22Rv1 (cell line): ENCODE results near the gene ENDOD1.
"Not testable (repeated sequence)": the region's sequence is repeated elsewhere in the genome, so short reads cannot be mapped to it uniquely, and the experiment has no call there.

Experiments
- H3K27ac ChIP-seq: fragments of 450-650 bp; 2 replicates; pipeline ENCODE4 v1.5.1; 2017
- ZFX ChIP-seq: fragments of 450-650 bp; IDR thresholded peaks from 2 replicates; pipeline ENCODE4 v1.6.1; 2017; ENCODE audit warnings: antibody characterized with exemption, borderline replicate concordance
- TF ChIP-seq, protein P1 (sequence below): fragments of 450-650 bp; IDR thresholded peaks from 2 replicates; pipeline ENCODE4 v1.5.1; 2017; ENCODE audit warnings: mild to moderate bottlenecking

ENDOD1 gene

DNA sequence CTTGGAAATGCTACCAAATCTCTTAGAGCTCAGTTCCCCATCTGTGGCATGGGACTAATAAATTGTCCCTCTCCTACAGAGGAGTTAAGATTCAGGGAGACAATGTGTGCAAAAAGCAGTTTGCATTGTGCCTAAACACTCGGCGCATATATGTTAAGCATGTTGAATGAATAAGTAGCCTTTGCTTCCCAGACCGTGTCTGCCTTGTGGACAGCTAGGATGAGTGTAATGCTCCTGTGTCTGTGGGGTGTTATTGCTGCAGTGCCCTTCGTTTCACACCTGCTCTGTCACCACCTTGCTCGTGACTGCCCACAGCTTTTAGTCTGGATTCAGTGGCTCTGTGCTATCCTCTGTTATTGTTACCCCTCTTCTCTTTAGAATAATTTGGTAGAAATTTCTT, 14.1 kb downstream of the ENDOD1 start:
- no peak overlapping the region for H3K27ac ChIP-seq

DNA sequence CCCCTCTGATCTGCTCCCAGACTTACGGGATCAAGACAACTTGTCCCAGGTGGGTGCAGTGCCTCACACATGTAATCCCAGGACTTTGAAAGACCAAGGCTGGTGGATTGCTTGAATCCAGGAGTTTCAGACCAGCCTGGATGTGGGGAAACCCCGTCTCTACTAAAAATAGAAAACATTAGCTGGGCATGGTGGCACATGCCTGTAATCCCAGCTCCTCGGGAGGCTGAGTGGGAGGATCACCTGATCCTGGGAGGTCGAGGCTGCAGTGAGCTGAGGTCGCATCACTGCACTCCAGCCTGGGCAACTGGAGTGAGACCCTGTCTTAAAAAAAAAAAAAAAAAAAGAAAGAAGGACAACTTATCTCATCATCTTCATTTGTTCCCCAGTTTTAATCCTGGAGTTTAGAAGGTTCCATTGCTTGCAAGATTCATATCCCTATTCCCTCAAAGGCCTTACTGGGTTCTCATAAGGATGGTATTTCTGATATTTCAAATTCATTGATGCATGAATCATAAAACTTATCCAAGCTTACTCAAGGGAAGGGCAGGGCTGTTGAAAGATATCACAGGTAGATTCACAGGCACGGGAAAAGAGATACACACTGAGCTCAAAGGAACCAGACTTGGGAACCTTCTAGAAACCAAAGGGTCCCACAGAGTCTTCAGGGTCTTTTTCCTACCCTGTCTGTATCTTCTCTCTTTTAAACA, 14.6 kb downstream of the ENDOD1 start:
- TF ChIP-seq, protein P1, sequence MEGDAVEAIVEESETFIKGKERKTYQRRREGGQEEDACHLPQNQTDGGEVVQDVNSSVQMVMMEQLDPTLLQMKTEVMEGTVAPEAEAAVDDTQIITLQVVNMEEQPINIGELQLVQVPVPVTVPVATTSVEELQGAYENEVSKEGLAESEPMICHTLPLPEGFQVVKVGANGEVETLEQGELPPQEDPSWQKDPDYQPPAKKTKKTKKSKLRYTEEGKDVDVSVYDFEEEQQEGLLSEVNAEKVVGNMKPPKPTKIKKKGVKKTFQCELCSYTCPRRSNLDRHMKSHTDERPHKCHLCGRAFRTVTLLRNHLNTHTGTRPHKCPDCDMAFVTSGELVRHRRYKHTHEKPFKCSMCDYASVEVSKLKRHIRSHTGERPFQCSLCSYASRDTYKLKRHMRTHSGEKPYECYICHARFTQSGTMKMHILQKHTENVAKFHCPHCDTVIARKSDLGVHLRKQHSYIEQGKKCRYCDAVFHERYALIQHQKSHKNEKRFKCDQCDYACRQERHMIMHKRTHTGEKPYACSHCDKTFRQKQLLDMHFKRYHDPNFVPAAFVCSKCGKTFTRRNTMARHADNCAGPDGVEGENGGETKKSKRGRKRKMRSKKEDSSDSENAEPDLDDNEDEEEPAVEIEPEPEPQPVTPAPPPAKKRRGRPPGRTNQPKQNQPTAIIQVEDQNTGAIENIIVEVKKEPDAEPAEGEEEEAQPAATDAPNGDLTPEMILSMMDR: no peak
- TF ChIP-seq ZFX: no peak
- no peak overlapping the region for H3K27ac ChIP-seq

More for the DNA sequence above, 14.1 kb downstream of the ENDOD1 start:
- TF ChIP-seq, protein P1: no peak
- no peak for TF ChIP-seq ZFX

DNA sequence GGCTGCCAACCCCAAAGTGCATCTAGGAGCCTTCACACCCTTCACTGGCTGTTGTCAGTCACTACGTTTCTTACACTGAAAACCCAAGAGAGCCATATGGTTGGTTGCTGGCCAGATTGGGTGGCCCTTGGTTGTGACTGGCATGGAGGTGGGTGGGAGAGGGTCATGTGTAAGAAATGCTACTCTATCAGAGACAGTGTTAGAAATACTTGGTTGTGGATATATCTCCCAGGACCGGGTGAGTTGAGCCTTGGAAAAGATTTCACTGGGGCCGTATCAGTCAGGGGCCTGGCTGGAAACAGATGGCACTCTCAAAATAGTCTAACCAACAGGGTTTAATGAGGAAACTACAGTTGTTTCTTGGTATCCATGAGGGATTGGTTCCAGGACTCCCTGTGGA, 15.2 kb downstream of the ENDOD1 start:
- TF ChIP-seq, protein P1: no peak
- no peak for TF ChIP-seq ZFX
- H3K27ac ChIP-seq: no peak overlapping the region

DNA sequence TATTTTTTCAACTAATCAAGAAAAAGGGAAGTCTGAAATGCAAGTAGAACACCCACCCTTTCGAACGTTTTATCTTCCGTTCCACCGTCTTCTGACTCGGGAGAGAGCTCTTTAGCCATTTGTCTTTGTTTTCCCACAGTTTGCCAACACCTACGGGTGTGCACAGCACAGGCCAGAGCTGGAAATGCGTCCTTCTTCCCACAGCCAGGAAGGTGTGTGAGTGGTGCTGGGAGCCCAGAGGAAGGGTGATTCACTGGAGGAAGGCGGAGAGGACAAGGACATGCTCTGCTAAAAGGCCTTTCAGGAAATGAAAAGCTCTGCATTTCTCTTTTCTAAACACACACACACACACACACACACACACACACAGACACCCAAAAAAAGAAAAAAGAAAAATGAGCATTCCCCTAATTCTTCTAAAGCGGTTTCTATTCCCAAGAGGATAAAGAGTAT, 18.5 kb downstream of the ENDOD1 start:
- H3K27ac ChIP-seq: peak overlapping the region; percentile 96
- TF ChIP-seq, protein P1: no peak
- no peak for TF ChIP-seq ZFX

DNA sequence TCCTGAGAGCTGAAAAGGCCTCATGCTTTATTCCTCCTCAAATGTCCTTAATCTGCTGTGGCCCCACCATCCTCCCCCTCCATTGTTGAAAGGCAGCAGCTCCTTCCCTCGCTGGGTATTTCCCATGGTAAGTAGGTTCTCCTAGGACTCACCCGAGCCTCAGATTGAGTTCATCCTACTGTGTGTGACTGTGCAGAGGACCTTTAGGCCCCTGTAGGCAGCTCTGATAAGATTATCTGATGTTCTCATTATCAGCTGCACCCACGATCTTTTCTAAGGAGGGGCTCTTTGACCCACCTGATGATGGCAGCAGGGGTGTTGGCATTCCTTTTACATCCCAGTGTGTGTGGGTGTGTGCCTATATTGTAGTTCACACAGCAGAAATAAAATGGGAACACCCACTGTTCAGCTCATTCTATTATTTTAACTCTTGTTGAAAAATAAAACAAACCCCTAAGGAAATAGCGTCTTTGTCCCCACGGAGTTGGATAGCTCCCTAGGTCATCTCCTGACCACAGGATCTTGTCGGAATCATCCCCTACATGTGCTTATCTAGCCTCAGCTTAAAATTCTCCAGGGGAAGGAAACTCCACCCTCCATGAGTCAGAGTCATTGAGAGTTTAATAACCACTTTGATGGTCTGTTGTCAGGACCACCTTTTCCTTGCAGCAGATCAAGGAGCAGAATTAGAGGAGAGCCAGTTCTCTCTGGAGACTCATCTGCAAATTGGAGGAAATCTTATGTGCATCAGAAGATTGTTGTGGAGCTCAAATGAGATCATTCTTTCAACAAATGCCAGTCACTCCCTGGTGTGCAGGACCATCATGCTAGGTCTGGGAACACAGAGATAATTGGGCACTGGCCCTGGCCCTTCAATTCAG, 19.3 kb downstream of the ENDOD1 start:
- no peak for TF ChIP-seq ZFX
- TF ChIP-seq, protein P1: no peak
- H3K27ac ChIP-seq: no peak overlapping the region

DNA sequence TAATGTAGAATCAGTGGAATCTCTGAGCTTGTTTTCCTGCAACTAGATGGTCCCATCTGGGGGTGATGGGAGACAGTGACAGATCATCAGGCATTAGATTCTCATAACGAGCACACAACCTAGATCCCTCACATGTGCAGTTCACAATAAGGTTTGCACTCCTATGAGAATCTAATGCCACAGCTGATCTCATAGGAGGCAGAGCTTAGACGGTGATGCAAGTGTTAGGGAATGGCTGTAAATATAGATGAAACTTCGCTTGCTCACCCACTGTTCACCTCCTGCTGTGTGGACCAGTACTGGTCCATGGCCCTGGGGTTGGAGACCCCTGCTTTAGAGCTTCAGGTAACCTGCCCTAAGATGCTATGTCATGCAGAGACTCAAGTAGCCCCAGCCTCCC, 21.8 kb downstream of the ENDOD1 start:
- not testable (repeated sequence) for H3K27ac ChIP-seq

DNA sequence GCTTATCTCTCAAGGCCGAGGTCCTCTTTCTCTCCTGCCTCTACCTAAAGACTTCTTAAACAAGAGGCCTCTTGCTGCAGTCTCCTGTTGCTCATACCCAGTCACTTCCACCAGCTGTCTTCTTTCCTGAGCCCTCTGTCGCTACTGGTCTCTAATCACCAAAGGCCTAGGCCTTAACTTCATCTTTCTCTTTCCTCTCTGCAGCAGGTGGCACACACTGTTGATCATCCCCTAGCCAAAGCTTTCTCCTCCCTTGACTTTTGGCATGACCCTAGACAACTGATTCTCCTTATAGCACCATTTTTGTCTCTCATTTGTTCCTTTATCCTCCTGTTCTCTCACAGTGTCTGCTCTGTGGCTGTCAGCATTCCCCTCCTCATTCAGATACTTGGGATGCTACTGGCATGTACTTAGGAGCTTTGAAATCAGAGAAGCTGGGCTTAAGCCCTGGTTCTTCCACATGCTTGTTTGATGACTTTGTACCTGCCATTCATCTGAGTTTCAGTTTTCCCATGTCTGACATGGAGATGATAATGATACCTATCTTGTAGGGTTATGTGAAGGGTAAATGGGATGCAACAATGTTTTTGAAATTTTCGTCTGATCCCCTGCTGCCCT, 22.4 kb downstream of the ENDOD1 start:
- TF ChIP-seq ZFX: no peak
- TF ChIP-seq, protein P1: no peak
- no peak overlapping the region for H3K27ac ChIP-seq
